ENCODE data around the gene FAM83E. TPM values are rescaled to one million over a fixed set of nuclear protein-coding genes. Genes with fewer than 3 reads are reported as not detected.

Gene FAM83E
- total RNA-seq, 1 experiment from 2014 or later = 5.5 TPM

- no peaks in the 10 kb centered on the region for H3K27me3 ChIP-seq (replicated peaks; ENCODE audit: insufficient read depth, low read depth, low read length, poor library complexity)
- TF ChIP-seq EZH2 (IDR thresholded peaks at IDR 0.05; ENCODE audit: borderline replicate concordance, low read depth, low read length, poor library complexity, severe bottlenecking) (no peak), CTCF (conservative IDR thresholded peaks at IDR 0.05; ENCODE audit: low read depth, low read length) (no peak)
- no peaks in the 10 kb centered on the region for H3K36me3 ChIP-seq (ENCODE audit: insufficient read depth, low read length, poor library complexity, severe bottlenecking)
- H3K9me3 ChIP-seq (ENCODE audit: low read depth, low read length, poor library complexity, severe bottlenecking) = no peaks in the 10 kb centered on the region
- intact Hi-C loops (cut with micrococcal nuclease; ENCODE audit: unreplicated experiment) = no loop called here
- no peaks in the 10 kb centered on the region for H3K4me1 ChIP-seq (ENCODE audit: insufficient read depth, low read length, poor library complexity, severe bottlenecking)
- no TSS peak for BruUV-seq (replicated peaks)
- no peak overlapping the region for H3K4me3 ChIP-seq (ENCODE audit: low read depth, low read length, poor library complexity, severe bottlenecking)
- CTCF ChIA-PET = no interaction called here
- no peak for DNase-seq (ENCODE audit: low spot score)
- POLR2A ChIA-PET (ENCODE audit: low non-redundant PET) = no interaction called here
- H3K27ac ChIP-seq (ENCODE audit: low read depth, low read length, poor library complexity, severe bottlenecking) = no peak overlapping the region
Measured at GRCh38 chr19:48603850-48604249, 11.0 kb downstream of the FAM83E start.

- no peak for DNase-seq (ENCODE audit: low spot score)
- Histone ChIP-seq H3K27ac (ENCODE audit: low read depth, low read length, poor library complexity, severe bottlenecking) (no peak overlapping the region), H3K4me1 (ENCODE audit: insufficient read depth, low read length, poor library complexity, severe bottlenecking) (no peaks in the 10 kb centered on the region), H3K36me3 (ENCODE audit: insufficient read depth, low read length, poor library complexity, severe bottlenecking) (no peaks in the 10 kb centered on the region), H3K27me3 (replicated peaks; ENCODE audit: insufficient read depth, low read depth, low read length, poor library complexity) (no peaks in the 10 kb centered on the region), H3K4me3 (ENCODE audit: low read depth, low read length, poor library complexity, severe bottlenecking) (no peak overlapping the region), H3K9me3 (ENCODE audit: low read depth, low read length, poor library complexity, severe bottlenecking) (no peaks in the 10 kb centered on the region)
- POLR2A ChIA-PET (ENCODE audit: low non-redundant PET) = no interaction called here
- no TSS peak for BruUV-seq (replicated peaks)
- TF ChIP-seq CTCF (conservative IDR thresholded peaks at IDR 0.05; ENCODE audit: low read depth, low read length) = no peak
- TF ChIP-seq EZH2 (IDR thresholded peaks at IDR 0.05; ENCODE audit: borderline replicate concordance, low read depth, low read length, poor library complexity, severe bottlenecking) = no peak
- CTCF ChIA-PET = no interaction called here
- intact Hi-C loops (cut with micrococcal nuclease; ENCODE audit: unreplicated experiment) = no loop called here
Measured at GRCh38 chr19:48603449-48603848, 11.4 kb downstream of the FAM83E start.

- CTCF ChIA-PET = no interaction called here
- no peaks in the 10 kb centered on the region for H3K27me3 ChIP-seq (replicated peaks; ENCODE audit: insufficient read depth, low read depth, low read length, poor library complexity)
- intact Hi-C loops (cut with micrococcal nuclease; ENCODE audit: unreplicated experiment) = no loop called here
- BruUV-seq (replicated peaks) = no TSS peak
- H3K4me3 ChIP-seq (ENCODE audit: low read depth, low read length, poor library complexity, severe bottlenecking) = no peak overlapping the region
- H3K9me3 ChIP-seq (ENCODE audit: low read depth, low read length, poor library complexity, severe bottlenecking) = no peaks in the 10 kb centered on the region
- TF ChIP-seq CTCF (conservative IDR thresholded peaks at IDR 0.05; ENCODE audit: low read depth, low read length) (no peak), EZH2 (IDR thresholded peaks at IDR 0.05; ENCODE audit: borderline replicate concordance, low read depth, low read length, poor library complexity, severe bottlenecking) (no peak)
- H3K4me1 ChIP-seq (ENCODE audit: insufficient read depth, low read length, poor library complexity, severe bottlenecking) = no peaks in the 10 kb centered on the region
- no peak overlapping the region for H3K27ac ChIP-seq (ENCODE audit: low read depth, low read length, poor library complexity, severe bottlenecking)
- no peak for DNase-seq (ENCODE audit: low spot score)
- POLR2A ChIA-PET (ENCODE audit: low non-redundant PET) = no interaction called here
- H3K36me3 ChIP-seq (ENCODE audit: insufficient read depth, low read length, poor library complexity, severe bottlenecking) = no peaks in the 10 kb centered on the region
Measured at GRCh38 chr19:48603001-48603400, 11.9 kb downstream of the FAM83E start.

Data from A673 (cell line).